KMS-11 (cell line): ENCODE measurements around the gene CABYR.

Experiments
- H2AFZ ChIP-seq: fragments of 200-600 bp; sonication (generic); 2 replicates; pipeline ENCODE4 v1.6.1; 2016; ENCODE audit warnings: antibody characterized with exemption, mixed run types, low read depth
- H3K27ac ChIP-seq: fragments of 200-600 bp; sonication (generic); 2 replicates; pipeline ENCODE4 v1.6.1; 2016; ENCODE audit warnings: mild to moderate bottlenecking, mixed run types
- H3K27me3 ChIP-seq: fragments of 200-600 bp; sonication (generic); 2 replicates; pipeline ENCODE4 v1.6.1; 2017; ENCODE audit warnings: mild to moderate bottlenecking, low read depth, mixed run types, moderate library complexity; ENCODE audit not compliant: insufficient read depth
- H3K36me3 ChIP-seq: fragments of 200-600 bp; sonication (generic); 2 replicates; pipeline ENCODE4 v1.6.1; 2017; ENCODE audit warnings: mild to moderate bottlenecking, mixed run types; ENCODE audit not compliant: insufficient read depth
- H3K4me1 ChIP-seq: fragments of 200-600 bp; sonication (generic); 2 replicates; pipeline ENCODE4 v1.6.1; 2016; ENCODE audit warnings: mild to moderate bottlenecking, low read depth, mixed run types; ENCODE audit not compliant: poor library complexity, severe bottlenecking
- H3K4me2 ChIP-seq: fragments of 200-600 bp; sonication (generic); 2 replicates; pipeline ENCODE4 v1.7.0; 2016; ENCODE audit warnings: mild to moderate bottlenecking, mixed run types
- H3K4me3 ChIP-seq: fragments of 200-600 bp; sonication (generic); IDR thresholded peaks from 2 replicates; pipeline ENCODE4 v1.6.1; 2017; ENCODE audit warnings: low read depth, low read length, mixed read lengths; ENCODE audit not compliant: insufficient read depth
- H3K79me2 ChIP-seq: fragments of 200-600 bp; sonication (generic); 2 replicates; pipeline ENCODE4 v1.6.1; 2016; ENCODE audit warnings: low read depth, mixed run types; ENCODE audit not compliant: insufficient read depth
- H3K9ac ChIP-seq: fragments of 200-600 bp; sonication (generic); 2 replicates; pipeline ENCODE4 v1.6.1; 2016; ENCODE audit warnings: mild to moderate bottlenecking, mixed run types
- H4K20me1 ChIP-seq: fragments of 200-600 bp; sonication (generic); 2 replicates; pipeline ENCODE4 v1.6.1; 2016; ENCODE audit warnings: mild to moderate bottlenecking, mixed run types; ENCODE audit not compliant: insufficient read depth
- CTCF ChIP-seq: fragments of 200-600 bp; sonication (generic); conservative IDR thresholded peaks from 2 replicates; pipeline ENCODE4 v1.6.1; 2017; ENCODE audit warnings: low read depth, mild to moderate bottlenecking, antibody characterized with exemption, low read length, moderate library complexity, mixed read lengths

The CABYR gene

GRCh38 chr18:24177499-24178133, 38.8 kb downstream of the CABYR start:
- peak overlapping the region; percentile 28; the same call in 1 of the 2 replicates for H3K4me2 ChIP-seq

DNA sequence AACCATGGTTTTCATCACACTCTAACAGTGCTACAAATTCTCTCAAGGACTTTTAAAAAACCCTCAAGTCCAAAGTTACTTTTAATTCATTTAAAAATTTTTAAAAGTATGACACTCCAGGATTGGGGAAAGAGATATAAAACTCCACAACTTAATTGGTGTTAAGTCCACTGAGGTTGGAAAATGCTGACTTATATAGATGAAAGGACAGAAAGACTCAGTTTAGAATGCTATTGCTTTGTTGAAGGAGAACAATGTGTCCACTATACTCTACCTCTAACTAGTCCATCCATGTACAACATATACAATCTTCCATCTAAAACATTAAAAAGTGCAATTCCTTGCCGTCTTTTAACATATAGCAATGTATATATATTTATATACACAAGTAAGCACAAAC, 41.2 kb downstream of the CABYR start:
- Histone ChIP-seq H2AFZ (no peak overlapping the region), H3K4me2 (no peak overlapping the region), H3K9ac (no peak overlapping the region), H3K79me2 (no peaks in the 10 kb centered on the region), H3K27me3 (no peaks in the 10 kb centered on the region), H4K20me1 (no peaks in the 10 kb centered on the region), H3K36me3 (no peaks in the 10 kb centered on the region), H3K27ac (no peak overlapping the region), H3K4me1 (peaks cover 25% of the 10 kb centered on the region), H3K4me3 (no peak overlapping the region)
- no peak for TF ChIP-seq CTCF

More at GRCh38 chr18:24177499-24178133, 38.8 kb downstream of the CABYR start:
- H3K4me3 ChIP-seq = no peak overlapping the region
- no peaks in the 10 kb centered on the region for H3K79me2 ChIP-seq
- H2AFZ ChIP-seq = no peak overlapping the region
- H4K20me1 ChIP-seq = no peaks in the 10 kb centered on the region
- no peaks in the 10 kb centered on the region for H3K36me3 ChIP-seq
- H3K4me1 ChIP-seq = peaks cover 32% of the 10 kb centered on the region
- H3K9ac ChIP-seq = no peak overlapping the region
- no peak for TF ChIP-seq CTCF
- H3K27ac ChIP-seq = peak overlapping the region; percentile 21; the same call in 1 of the 2 replicates
- no peaks in the 10 kb centered on the region for H3K27me3 ChIP-seq

DNA sequence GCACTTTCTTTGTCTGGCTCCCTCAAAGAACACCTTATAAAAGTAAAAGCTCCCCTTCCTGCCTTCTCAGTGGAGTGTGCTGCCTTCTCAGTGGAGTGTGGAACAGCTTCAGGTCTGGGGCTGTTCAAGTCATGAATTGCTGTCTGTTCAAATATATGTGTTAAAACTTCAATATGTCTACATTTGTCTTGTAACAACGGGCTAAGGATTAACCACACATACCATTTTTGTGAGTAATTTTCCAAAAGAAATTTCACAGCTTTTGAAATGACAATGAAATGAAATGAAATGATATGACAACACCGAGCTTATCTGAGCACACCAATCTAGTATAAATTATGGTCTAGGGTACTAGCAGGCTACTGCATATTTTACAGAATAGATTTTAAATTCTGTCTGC, 42.9 kb downstream of the CABYR start:
- no peak overlapping the region for H2AFZ ChIP-seq
- TF ChIP-seq CTCF = no peak
- peaks cover 13% of the 10 kb centered on the region for H3K4me1 ChIP-seq
- H3K27me3 ChIP-seq = no peaks in the 10 kb centered on the region
- H3K9ac ChIP-seq = no peak overlapping the region
- no peaks in the 10 kb centered on the region for H4K20me1 ChIP-seq
- no peak overlapping the region for H3K27ac ChIP-seq
- H3K79me2 ChIP-seq = no peaks in the 10 kb centered on the region
- H3K4me2 ChIP-seq = no peak overlapping the region
- no peaks in the 10 kb centered on the region for H3K36me3 ChIP-seq
- H3K4me3 ChIP-seq = no peak overlapping the region

DNA sequence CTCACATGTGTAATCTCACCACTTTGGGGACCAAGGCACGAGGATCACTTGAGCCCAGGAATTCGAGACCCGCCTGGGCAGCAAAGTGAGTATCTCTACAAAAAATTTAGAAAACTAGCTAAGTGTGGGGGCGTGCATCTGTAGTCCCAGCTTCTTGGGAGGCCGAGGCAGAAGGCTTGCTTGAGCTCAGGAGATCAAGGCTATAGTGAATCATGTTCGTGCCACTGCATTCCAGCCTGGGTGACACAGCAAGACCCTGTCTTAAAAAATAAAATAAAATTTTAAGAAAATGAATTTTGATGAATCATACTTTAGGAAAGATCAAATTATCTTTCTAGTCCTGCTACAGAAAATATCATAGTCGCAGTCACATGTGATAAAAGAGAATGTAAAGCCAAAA, 46.9 kb downstream of the CABYR start:
- Histone ChIP-seq H3K4me1 (peaks cover 20% of the 10 kb centered on the region), H2AFZ (no peak overlapping the region), H3K79me2 (no peaks in the 10 kb centered on the region), H3K9ac (no peak overlapping the region), H3K27ac (no peak overlapping the region), H3K4me3 (no peak overlapping the region), H3K27me3 (no peaks in the 10 kb centered on the region), H4K20me1 (no peaks in the 10 kb centered on the region), H3K4me2 (no peak overlapping the region), H3K36me3 (no peaks in the 10 kb centered on the region)
- no peak for TF ChIP-seq CTCF
